K562 (cell line): ENCODE results near the gene IMPG2. TPM values are rescaled to one million over a fixed set of nuclear protein-coding genes. Genes with fewer than 3 reads are reported as not detected.

Source experiments
- ATAC-seq: fragments of 200-7000 bp; cut with Tn5 transposase; 3 replicates; pipeline ENCODE4 v1.9.1; 2020; ENCODE audit warnings: moderate library complexity
- BruUV-seq: library from RNA; stranded (reverse); fragments of 400-500 nt; replicated peaks from 2 replicates; lab custom pipeline; 2021; lab: Mats Ljungman, UMichigan
- CTCF ChIA-PET: fragments of 300-600 bp; formaldehyde crosslinking; extraction: SDS; loops from one replicate; lab custom pipeline; 2021; ENCODE audit warnings: low intra/inter-chr PET ratio; lab: Yijun Ruan, JAX
- POLR2A ChIA-PET: fragments of 300-600, 350-650 bp; sonication (Branson Sonifier 250); formaldehyde crosslinking; extraction: SDS; loops from one replicate; lab custom pipeline; 2021; ENCODE audit warnings: antibody characterized with exemption, inconsistent platforms; lab: Yijun Ruan, JAX
- DNase-seq, 4 experiments: peaks; one replicate each; pipeline versions ENCODE4 v3.0.0 to v3.0.0-alpha.2; 2011 to 2018; ENCODE audit warnings: low spot score in 3 of 4, mixed read lengths in 3 of 4; ENCODE audit errors: extremely low read depth in 1 of 4
- FAIRE-seq: peaks from 2 replicates; lab custom pipeline; 2011; peaks lifted over from hg19 to GRCh38; lab: Jason Lieb, UNC
- H2AFZ ChIP-seq: 2 replicates; pipeline ENCODE4 v1.6.0; 2011; ENCODE audit warnings: low read depth, low read length, control low read depth, inconsistent platforms
- H3K27ac ChIP-seq: fragments of 200-600 bp; 3 replicates; pipeline ENCODE4 v1.8.0; 2011; ENCODE audit warnings: low read depth, mild to moderate bottlenecking, control low read depth, inconsistent platforms, low read length, moderate library complexity, mixed read lengths; ENCODE audit errors: extremely low read depth
- H3K27me3 ChIP-seq, 2 experiments: fragments of 300-600 bp in 1 of 2; 2 replicates in 1 of 2; 3 replicates in 1 of 2; pipeline versions ENCODE4 v1.6.0 to v1.8.0; 2011; ENCODE audit warnings: inconsistent platforms in 2 of 2, low read length in 2 of 2, mild to moderate bottlenecking in 1 of 2, mixed read lengths in 1 of 2, moderate library complexity in 1 of 2; ENCODE audit not compliant: control insufficient read depth in 2 of 2, insufficient read depth in 2 of 2
- H3K36me3 ChIP-seq: fragments of 300-600 bp; 3 replicates; pipeline ENCODE4 v1.8.0; 2011; ENCODE audit warnings: mild to moderate bottlenecking, low read length, inconsistent platforms; ENCODE audit not compliant: control insufficient read depth, insufficient read depth
- H3K4me1 ChIP-seq, 2 experiments: fragments of 200-600 bp in 1 of 2; replicated peaks in 1 of 2; 2 replicates in 1 of 2; 3 replicates in 1 of 2; pipeline versions ENCODE4 v1.5.1 to v1.8.0; 2011; ENCODE audit warnings: inconsistent platforms in 2 of 2, low read length in 2 of 2, mild to moderate bottlenecking in 1 of 2, mixed read lengths in 1 of 2, moderate library complexity in 1 of 2; ENCODE audit not compliant: control insufficient read depth in 2 of 2, insufficient read depth in 2 of 2
- H3K4me2 ChIP-seq: 2 replicates; pipeline ENCODE4 v1.6.1; 2011; ENCODE audit warnings: low read length, control low read depth, inconsistent platforms, mixed read lengths; ENCODE audit not compliant: insufficient read depth
- H3K4me3 ChIP-seq: fragments of 200-600 bp; sonication (generic), shearing (Covaris generic); 2 replicates; pipeline ENCODE4 v1.5.1; 2016; ENCODE audit warnings: control low read depth, inconsistent platforms
- H3K79me2 ChIP-seq: fragments of 200-600 bp; 3 replicates; pipeline ENCODE4 v1.8.0; 2011; ENCODE audit warnings: low read length, inconsistent platforms; ENCODE audit not compliant: control insufficient read depth, insufficient read depth
- H3K9ac ChIP-seq, 2 experiments: 2 replicates each; pipeline versions ENCODE4 v1.6.0 to v1.6.1; 2011; ENCODE audit warnings: low read depth in 2 of 2, low read length in 2 of 2, control low read depth in 1 of 2, inconsistent platforms in 1 of 2, mild to moderate bottlenecking in 1 of 2, mixed read lengths in 1 of 2; ENCODE audit not compliant: insufficient read depth in 1 of 2
- H3K9me1 ChIP-seq: one replicate; pipeline ENCODE4 v1.6.0; 2011; ENCODE audit warnings: inconsistent platforms, mild to moderate bottlenecking, low read length, moderate library complexity; ENCODE audit not compliant: control insufficient read depth, insufficient read depth
- H3K9me3 ChIP-seq: replicated peaks from 2 replicates; pipeline ENCODE4 v1.5.1; 2011; ENCODE audit warnings: low read depth, low read length, inconsistent platforms; ENCODE audit not compliant: control insufficient read depth, insufficient read depth
- H4K20me1 ChIP-seq: replicated peaks from 2 replicates; pipeline ENCODE4 v1.6.1; 2011; ENCODE audit warnings: low read length, inconsistent platforms, mixed read lengths; ENCODE audit not compliant: control insufficient read depth, insufficient read depth
- CBX8 ChIP-seq: fragments of 200-600 bp; sonication (generic); IDR thresholded peaks from 2 replicates; pipeline ENCODE4 v1.6.1; 2012; ENCODE audit warnings: borderline replicate concordance, mixed run types, low read depth, mild to moderate bottlenecking, moderate library complexity, mixed read lengths, low read length, control low read depth, inconsistent platforms; ENCODE audit not compliant: poor library complexity, severe bottlenecking; ENCODE audit errors: extremely low read depth
- GABPB1 ChIP-seq: sonication (generic); formaldehyde crosslinking; IDR thresholded peaks from 2 replicates; pipeline ENCODE4 v1.8.0; 2022; ENCODE audit warnings: mild to moderate bottlenecking, missing genetic modification reagents
- HDAC6 ChIP-seq: IDR thresholded peaks from 2 replicates; pipeline ENCODE4 v1.6.1; 2012; ENCODE audit warnings: low read depth, mild to moderate bottlenecking, control low read depth, inconsistent platforms, low read length, moderate library complexity
- HNRNPUL1 ChIP-seq: fragments of 200-400 bp; formaldehyde crosslinking; IDR thresholded peaks from 2 replicates; pipeline ENCODE4 v1.6.1; 2017; ENCODE audit warnings: low read length
- PKNOX1 ChIP-seq: fragments of 450-650 bp; IDR thresholded peaks from 2 replicates; pipeline ENCODE4 v1.6.1; 2016
- POLR2H ChIP-seq: IDR thresholded peaks from 2 replicates; pipeline ENCODE4 v1.6.1; 2016; ENCODE audit warnings: missing genetic modification characterization, low read depth, mild to moderate bottlenecking, control low read depth, missing compliant biosample characterization, moderate library complexity
- SAFB2 ChIP-seq: fragments of 200-400 bp; formaldehyde crosslinking; IDR thresholded peaks from 2 replicates; pipeline ENCODE4 v1.6.1; 2018; ENCODE audit warnings: borderline replicate concordance, low read length, low read depth, moderate library complexity; ENCODE audit not compliant: severe bottlenecking
- SMAD3 ChIP-seq: fragments of 450-650 bp; formaldehyde crosslinking; conservative IDR thresholded peaks from 2 replicates; pipeline ENCODE4 v1.4.0; 2020; ENCODE audit warnings: mild to moderate bottlenecking
- SP1 ChIP-seq: sonication (generic); formaldehyde crosslinking; IDR thresholded peaks from 2 replicates; pipeline ENCODE4 v1.8.1; 2022; ENCODE audit warnings: mild to moderate bottlenecking, missing genetic modification reagents
- ZBTB8A ChIP-seq: fragments of 450-650 bp; IDR thresholded peaks from 2 replicates; pipeline ENCODE4 v1.6.1; 2018; ENCODE audit warnings: mild to moderate bottlenecking, moderate library complexity; ENCODE audit not compliant: partially characterized antibody
- ZNF311 ChIP-seq: fragments of 250-450 bp; sonication (Bioruptor Pico); IDR thresholded peaks from 2 replicates; pipeline ENCODE4 v1.4.0; 2020; ENCODE audit warnings: mild to moderate bottlenecking, moderate library complexity
- ZNF57 ChIP-seq: fragments of 450-650 bp; formaldehyde crosslinking; IDR thresholded peaks from 2 replicates; pipeline ENCODE4 v1.4.0; 2020; ENCODE audit warnings: mild to moderate bottlenecking, moderate library complexity
- ZNF609 ChIP-seq: sonication (generic); formaldehyde crosslinking; IDR thresholded peaks from 2 replicates; pipeline ENCODE4 v1.8.1; 2023; ENCODE audit warnings: missing genetic modification reagents, mild to moderate bottlenecking, borderline replicate concordance
- WGBS: fragments of 100-300 bp; shearing (Covaris generic); methylation state at CpG from one replicate; pipeline ENCODE4 v1.1.6; 2016; ENCODE audit warnings: low coverage, mixed read lengths; ENCODE audit not compliant: insufficient coverage; ENCODE audit errors: missing lambda C conversion rate; 5-methylcytosine and 5-hydroxymethylcytosine counted together
- in situ Hi-C: fragments of 300-500 bp; cut with MboI; formaldehyde crosslinking; loops from 4 replicates; pipeline ENCODE4 v1.15.0; 2018; ENCODE audit warnings: inconsistent platforms, mixed read lengths
- intact Hi-C: fragments of 100-400 bp; cut with micrococcal nuclease; formaldehyde crosslinking; loops from 2 replicates; pipeline ENCODE4 v1.14.2; 2022
- polyA plus RNA-seq, 8 experiments: library from polyadenylated mRNA; depleted of rRNA in 4 of 8; stranded (reverse) in 5 of 8; unstranded in 3 of 8; fragments of >200 nt; fragmentation: Nextera tagmentation in 2 of 8; fragmentation: Illumina TruSeq in 1 of 8; extraction: Ambion mirVana in 2 of 8; extraction: Trizol in 1 of 8; gene quantifications; 2 replicates each; pipeline versions ENCODE4 v1.2.1 to v1.2.3, GENCODE V29; 2011 to 2014; ENCODE audit warnings: inconsistent platforms in 1 of 8, missing spikeins in 1 of 8
- total RNA-seq, 7 experiments: library from RNA; depleted of rRNA in 6 of 7; stranded (reverse); fragments of >200 nt in 6 of 7; fragmentation: Illumina TruSeq in 2 of 7; extraction: Trizol in 2 of 7; gene quantifications; 2 replicates each; pipeline versions ENCODE4 v1.2.1 to v1.2.3, GENCODE V29; 2011 to 2021; ENCODE audit warnings: low replicate concordance in 1 of 7
- TF ChIP-seq, protein P1 (sequence below): fragments of 250-450 bp; sonication (Bioruptor Pico); IDR thresholded peaks from 2 replicates; pipeline ENCODE4 v1.4.0; 2020; ENCODE audit warnings: mild to moderate bottlenecking, moderate library complexity, borderline replicate concordance

The IMPG2 gene
- total and polyA plus RNA-seq, 9 of the 15 experiments (the other 6 are each of a cell fraction or from before 2014, with no cell fraction given) = 0.04 to 0.36 (median 0.09) TPM

DNA sequence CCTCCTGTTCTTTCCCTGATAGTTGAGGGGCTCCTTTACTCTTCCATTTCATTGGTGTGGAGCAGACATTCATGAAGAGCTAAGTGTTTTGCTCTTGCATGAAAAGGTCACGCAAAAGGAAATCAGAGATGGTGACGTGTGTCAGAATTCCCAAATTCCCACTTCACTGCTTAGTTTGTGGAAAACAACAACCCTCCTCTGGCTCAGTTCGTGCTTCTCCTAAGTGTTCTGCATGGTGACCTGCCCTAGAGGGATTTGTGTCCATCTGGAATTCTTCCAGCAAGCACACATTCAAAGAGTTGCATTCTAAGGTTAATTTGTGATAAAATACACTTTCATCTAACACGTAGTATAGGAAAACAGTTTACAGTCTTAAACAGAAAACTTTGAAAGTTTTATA lies 95.6 kb downstream of the IMPG2 start:
- BruUV-seq = no TSS peak
- no peak overlapping the region for H2AFZ ChIP-seq
- H3K36me3 ChIP-seq = no peaks in the 10 kb centered on the region
- H3K4me2 ChIP-seq = no peak overlapping the region
- in situ Hi-C loops = no loop called here
- DNase-seq (no peak), FAIRE-seq (no peak), ATAC-seq (no peak)
- H3K9me3 ChIP-seq = no peaks in the 10 kb centered on the region
- no peaks in the 10 kb centered on the region for H3K9me1 ChIP-seq
- ChIA-PET POLR2A (no interaction called here), CTCF (no interaction called here)
- peaks cover 0 to 6% of the 10 kb centered on the region in 2 experiments; a peak in 2 of 5 replicates for H3K4me1 ChIP-seq
- H3K4me3 ChIP-seq = no peak overlapping the region
- H3K27me3 ChIP-seq = no peaks in the 10 kb centered on the region
- whole genome bisulfite sequencing = 33% methylated on average over 4 of the region's 4 CpGs
- H3K27ac ChIP-seq = no peak overlapping the region
- intact Hi-C loops = no loop called here
- H3K79me2 ChIP-seq = no peaks in the 10 kb centered on the region
- no peaks in the 10 kb centered on the region for H4K20me1 ChIP-seq
- H3K9ac ChIP-seq = no peak overlapping the region
- no peak for TF ChIP-seq SAFB2
- TF ChIP-seq PKNOX1 = no peak
- TF ChIP-seq ZNF609 (CRISPR knock-in tag) = no peak
- TF ChIP-seq, protein P1, sequence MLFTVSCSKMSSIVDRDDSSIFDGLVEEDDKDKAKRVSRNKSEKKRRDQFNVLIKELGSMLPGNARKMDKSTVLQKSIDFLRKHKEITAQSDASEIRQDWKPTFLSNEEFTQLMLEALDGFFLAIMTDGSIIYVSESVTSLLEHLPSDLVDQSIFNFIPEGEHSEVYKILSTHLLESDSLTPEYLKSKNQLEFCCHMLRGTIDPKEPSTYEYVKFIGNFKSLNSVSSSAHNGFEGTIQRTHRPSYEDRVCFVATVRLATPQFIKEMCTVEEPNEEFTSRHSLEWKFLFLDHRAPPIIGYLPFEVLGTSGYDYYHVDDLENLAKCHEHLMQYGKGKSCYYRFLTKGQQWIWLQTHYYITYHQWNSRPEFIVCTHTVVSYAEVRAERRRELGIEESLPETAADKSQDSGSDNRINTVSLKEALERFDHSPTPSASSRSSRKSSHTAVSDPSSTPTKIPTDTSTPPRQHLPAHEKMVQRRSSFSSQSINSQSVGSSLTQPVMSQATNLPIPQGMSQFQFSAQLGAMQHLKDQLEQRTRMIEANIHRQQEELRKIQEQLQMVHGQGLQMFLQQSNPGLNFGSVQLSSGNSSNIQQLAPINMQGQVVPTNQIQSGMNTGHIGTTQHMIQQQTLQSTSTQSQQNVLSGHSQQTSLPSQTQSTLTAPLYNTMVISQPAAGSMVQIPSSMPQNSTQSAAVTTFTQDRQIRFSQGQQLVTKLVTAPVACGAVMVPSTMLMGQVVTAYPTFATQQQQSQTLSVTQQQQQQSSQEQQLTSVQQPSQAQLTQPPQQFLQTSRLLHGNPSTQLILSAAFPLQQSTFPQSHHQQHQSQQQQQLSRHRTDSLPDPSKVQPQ (CRISPR knock-in tag) = no peak
- no peak for TF ChIP-seq HNRNPUL1
- TF ChIP-seq ZNF311 (CRISPR knock-in tag) = no peak
- TF ChIP-seq POLR2H (tag) = no peak
- TF ChIP-seq ZBTB8A = no peak
- TF ChIP-seq SMAD3 (CRISPR knock-in tag) = no peak
- no peak for TF ChIP-seq CBX8
- no peak for TF ChIP-seq GABPB1 (CRISPR knock-in tag)
- no peak for TF ChIP-seq ZNF57 (CRISPR knock-in tag)
- TF ChIP-seq HDAC6 = no peak
- TF ChIP-seq SP1 = no peak
